Uterus (tissue), 2 donors: ENCODE data around the gene FOSL2.

Source experiments
- POLR2A ChIP-seq, 2 donors: fragments of 450-650 bp; IDR thresholded peaks; one replicate each; pipeline ENCODE4 v1.6.1; 2016; ENCODE audit warnings: antibody characterized with exemption in 2 of 2, mild to moderate bottlenecking in 1 of 2, moderate library complexity in 1 of 2
- TF ChIP-seq, protein P1 (sequence below), 4 experiments: fragments of 200-600 bp in 2 of 4; fragments of 450-650 bp in 2 of 4; sonication (generic) in 2 of 4; IDR thresholded peaks; one replicate each; pipeline ENCODE4 v1.5.1; 2016 to 2019; ENCODE audit warnings: antibody characterized with exemption in 4 of 4, mild to moderate bottlenecking in 2 of 4, moderate library complexity in 1 of 4

DNA sequence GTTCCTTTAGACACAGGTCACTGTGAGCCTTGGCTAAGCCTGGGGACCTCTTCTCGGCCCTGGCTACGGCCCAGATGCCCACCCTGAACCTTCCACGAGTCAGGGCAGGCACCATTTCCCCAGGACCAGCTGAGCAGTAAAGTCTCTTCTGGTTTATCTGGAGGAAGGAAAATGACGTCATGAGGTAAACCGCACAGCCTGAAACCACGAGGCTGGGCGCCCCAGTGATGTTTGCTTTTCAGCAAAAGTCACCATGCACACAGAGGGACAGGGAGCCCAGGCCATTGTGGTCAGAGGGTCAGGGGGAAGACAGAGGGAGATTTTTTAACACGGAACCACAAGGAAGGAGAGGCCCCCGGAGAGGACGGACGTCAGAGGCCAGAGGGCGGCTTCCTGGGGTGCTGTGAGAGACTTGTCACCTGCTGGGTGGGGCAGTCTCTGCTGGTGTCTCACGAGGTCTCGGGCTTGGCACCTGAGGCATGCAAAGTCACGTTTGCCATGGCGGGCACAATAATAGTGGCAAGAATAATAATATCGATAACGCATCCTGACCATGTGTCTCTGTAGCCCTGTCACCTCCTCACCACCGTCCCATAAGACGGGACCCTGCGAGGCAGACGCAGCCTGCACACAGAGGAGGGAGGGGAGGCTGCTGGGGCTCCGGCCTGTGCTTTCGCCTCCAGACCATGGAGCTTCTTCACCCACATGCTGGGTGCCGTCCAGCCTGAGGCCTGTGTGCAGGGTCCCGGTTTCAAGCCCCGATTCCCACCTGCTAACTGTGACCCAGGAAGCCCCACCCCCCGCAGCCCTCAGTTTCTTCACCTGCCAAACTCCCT lies 33.2 kb upstream of the FOSL2 start:
- TF ChIP-seq POLR2A (IDR thresholded peaks at IDR 0.05): no peak
- TF ChIP-seq, protein P1, sequence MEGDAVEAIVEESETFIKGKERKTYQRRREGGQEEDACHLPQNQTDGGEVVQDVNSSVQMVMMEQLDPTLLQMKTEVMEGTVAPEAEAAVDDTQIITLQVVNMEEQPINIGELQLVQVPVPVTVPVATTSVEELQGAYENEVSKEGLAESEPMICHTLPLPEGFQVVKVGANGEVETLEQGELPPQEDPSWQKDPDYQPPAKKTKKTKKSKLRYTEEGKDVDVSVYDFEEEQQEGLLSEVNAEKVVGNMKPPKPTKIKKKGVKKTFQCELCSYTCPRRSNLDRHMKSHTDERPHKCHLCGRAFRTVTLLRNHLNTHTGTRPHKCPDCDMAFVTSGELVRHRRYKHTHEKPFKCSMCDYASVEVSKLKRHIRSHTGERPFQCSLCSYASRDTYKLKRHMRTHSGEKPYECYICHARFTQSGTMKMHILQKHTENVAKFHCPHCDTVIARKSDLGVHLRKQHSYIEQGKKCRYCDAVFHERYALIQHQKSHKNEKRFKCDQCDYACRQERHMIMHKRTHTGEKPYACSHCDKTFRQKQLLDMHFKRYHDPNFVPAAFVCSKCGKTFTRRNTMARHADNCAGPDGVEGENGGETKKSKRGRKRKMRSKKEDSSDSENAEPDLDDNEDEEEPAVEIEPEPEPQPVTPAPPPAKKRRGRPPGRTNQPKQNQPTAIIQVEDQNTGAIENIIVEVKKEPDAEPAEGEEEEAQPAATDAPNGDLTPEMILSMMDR (IDR thresholded peaks at IDR 0.05): no peak
